ENCODE results near the gene DCAF6. TPM values are rescaled to one million over a fixed set of nuclear protein-coding genes. Genes with fewer than 3 reads are reported as not detected.

The DCAF6 gene
- total RNA-seq, 2 donors from 2014 or later, result 71.4 to 116 TPM

- no peaks in the 10 kb centered on the region for H3K9me3 ChIP-seq
- intact Hi-C loops (cut with DNase I), result no loop called here
- H3K36me3 ChIP-seq, result no peaks in the 10 kb centered on the region
- TF ChIP-seq CTCF (IDR thresholded peaks at IDR 0.05), result no peak
- TF ChIP-seq POLR2A (IDR thresholded peaks at IDR 0.05), result no peak
- no peak for TF ChIP-seq POLR2AphosphoS5 (IDR thresholded peaks at IDR 0.05)
- no peaks in the 10 kb centered on the region for H3K4me1 ChIP-seq (replicated peaks)
- 86% methylated on average over 8 of the region's 8 CpGs for WGBS
- no peaks in the 10 kb centered on the region for H3K27me3 ChIP-seq (replicated peaks; ENCODE audit: insufficient read depth)
- no peak overlapping the region for H3K27ac ChIP-seq
- DNase-seq (ENCODE audit: low spot score), result no peak
- no peak overlapping the region for H3K4me3 ChIP-seq
Observed at GRCh38 chr1:167984886-167985489, 48.5 kb downstream of the DCAF6 start.

- Histone ChIP-seq H3K9me3 (no peaks in the 10 kb centered on the region), H3K36me3 (no peaks in the 10 kb centered on the region), H3K27ac (no peak overlapping the region), H3K27me3 (replicated peaks; ENCODE audit: insufficient read depth) (no peaks in the 10 kb centered on the region), H3K4me1 (replicated peaks) (no peaks in the 10 kb centered on the region), H3K4me3 (no peak overlapping the region)
- TF ChIP-seq CTCF (IDR thresholded peaks at IDR 0.05), result no peak
- no peak for TF ChIP-seq POLR2AphosphoS5 (IDR thresholded peaks at IDR 0.05)
- no peak for TF ChIP-seq POLR2A (IDR thresholded peaks at IDR 0.05)
- intact Hi-C loops (cut with DNase I), result no loop called here
- 90% methylated on average over 3 of the region's 3 CpGs for WGBS
- no peak for DNase-seq (ENCODE audit: low spot score)
Observed at GRCh38 chr1:167987174-167987573, 50.7 kb downstream of the DCAF6 start.

- Histone ChIP-seq H3K27ac (no peak overlapping the region), H3K36me3 (peaks cover 0 to 6% of the 10 kb centered on the region in 2 donors), H3K4me1 (replicated peaks) (no peaks in the 10 kb centered on the region), H3K9me3 (no peaks in the 10 kb centered on the region), H3K27me3 (replicated peaks; ENCODE audit: insufficient read depth) (no peaks in the 10 kb centered on the region), H3K4me3 (no peak overlapping the region)
- DNase-seq (ENCODE audit: low spot score), result no peak
- intact Hi-C loops (cut with DNase I), result no loop called here
- WGBS, result 88% methylated on average over 2 of the region's 2 CpGs
- TF ChIP-seq POLR2AphosphoS5 (IDR thresholded peaks at IDR 0.05) (no peak), POLR2A (IDR thresholded peaks at IDR 0.05) (no peak), CTCF (IDR thresholded peaks at IDR 0.05) (no peak)
Observed at GRCh38 chr1:167991546-167991945, 55.1 kb downstream of the DCAF6 start.

- TF ChIP-seq CTCF (IDR thresholded peaks at IDR 0.05), result no peak
- TF ChIP-seq POLR2A (IDR thresholded peaks at IDR 0.05), result no peak
- no peak for TF ChIP-seq POLR2AphosphoS5 (IDR thresholded peaks at IDR 0.05)
- WGBS, result 76% methylated on average over 2 of the region's 2 CpGs
- H3K27ac ChIP-seq, result no peak overlapping the region
- no peak for DNase-seq (ENCODE audit: low spot score)
- H3K4me3 ChIP-seq, result no peak overlapping the region
- intact Hi-C loops (cut with DNase I), result no loop called here
- H3K9me3 ChIP-seq, result no peaks in the 10 kb centered on the region
- peaks cover 0 to 6% of the 10 kb centered on the region in 2 donors for H3K36me3 ChIP-seq
- H3K27me3 ChIP-seq (replicated peaks; ENCODE audit: insufficient read depth), result no peaks in the 10 kb centered on the region
- H3K4me1 ChIP-seq (replicated peaks), result no peaks in the 10 kb centered on the region
Observed at GRCh38 chr1:167993720-167994119, 57.2 kb downstream of the DCAF6 start.

- 60% methylated on average over 2 of the region's 2 CpGs for WGBS
Observed at GRCh38 chr1:167994560-167994959, 58.1 kb downstream of the DCAF6 start.

More at GRCh38 chr1:167994560-167994959, 58.1 kb downstream of the DCAF6 start:
- intact Hi-C loops (cut with DNase I), result no loop called here
- H3K4me3 ChIP-seq, result no peak overlapping the region
- no peaks in the 10 kb centered on the region for H3K4me1 ChIP-seq (replicated peaks)
- H3K27me3 ChIP-seq (replicated peaks; ENCODE audit: insufficient read depth), result no peaks in the 10 kb centered on the region
- TF ChIP-seq POLR2AphosphoS5 (IDR thresholded peaks at IDR 0.05) (no peak), CTCF (IDR thresholded peaks at IDR 0.05) (no peak), POLR2A (IDR thresholded peaks at IDR 0.05) (no peak)
- peaks cover 0 to 6% of the 10 kb centered on the region in 2 donors for H3K36me3 ChIP-seq
- no peak overlapping the region for H3K27ac ChIP-seq
- H3K9me3 ChIP-seq, result no peaks in the 10 kb centered on the region
- no peak for DNase-seq (ENCODE audit: low spot score)

Data from prostate gland (tissue), 2 donors.